CD4-positive, alpha-beta T cell (primary cell): ENCODE results near the gene CYB5R3. TPM values are rescaled to one million over a fixed set of nuclear protein-coding genes. Genes with fewer than 3 reads are reported as not detected.

Source experiments
- ATAC-seq: fragments of 200-7000 bp; cut with Tn5 transposase; one replicate; pipeline ENCODE4 v1.10.0; 2022; ENCODE audit warnings: mild to moderate bottlenecking; ENCODE audit not compliant: poor library complexity
- CTCF ChIA-PET: fragments of 350-600 bp; sonication (Branson Sonifier 250); formaldehyde crosslinking; loops from one replicate; lab custom pipeline; 2021; ENCODE audit warnings: antibody characterized with exemption, inconsistent platforms; lab: Charles Lee
- POLR2A ChIA-PET: fragments of 350-600 bp; sonication (Branson Sonifier 250); formaldehyde crosslinking; loops from one replicate; lab custom pipeline; 2021; ENCODE audit warnings: antibody characterized with exemption, inconsistent platforms; lab: Charles Lee
- DNase-seq, 14 experiments: peaks; one replicate each; pipeline ENCODE4 v3.0.0-alpha.2; 2013 to 2020; ENCODE audit warnings: mixed read lengths in 2 of 14
- H3K27ac ChIP-seq, 2 donors: one replicate each; pipeline versions ENCODE4 v1.5.1 to v1.7.0; 2013; ENCODE audit warnings: low read length in 2 of 2, low read depth in 1 of 2, mild to moderate bottlenecking in 1 of 2
- H3K27me3 ChIP-seq, 2 experiments: 1 replicate in 1 of 2; 2 replicates in 1 of 2; pipeline versions ENCODE4 v1.6.1 to v1.7.0; 2013; ENCODE audit warnings: low read length in 2 of 2, control low read depth in 1 of 2, mild to moderate bottlenecking in 1 of 2, moderate library complexity in 1 of 2; ENCODE audit not compliant: insufficient read depth in 2 of 2, control insufficient read depth in 1 of 2
- H3K36me3 ChIP-seq: one replicate; pipeline ENCODE4 v1.6.1; 2013; ENCODE audit warnings: low read length, control low read depth; ENCODE audit not compliant: insufficient read depth
- H3K4me1 ChIP-seq: one replicate; pipeline ENCODE4 v1.6.1; 2013; ENCODE audit warnings: low read length, control low read depth; ENCODE audit not compliant: insufficient read depth
- H3K4me3 ChIP-seq: one replicate; pipeline ENCODE4 v1.5.1; 2013; ENCODE audit warnings: mild to moderate bottlenecking, low read length, moderate library complexity
- H3K9me3 ChIP-seq, 2 experiments: 1 replicate in 1 of 2; 2 replicates in 1 of 2; pipeline versions ENCODE4 v1.6.1 to v1.7.0; 2013; ENCODE audit warnings: low read length in 2 of 2, mild to moderate bottlenecking in 2 of 2, control low read depth in 1 of 2, moderate library complexity in 1 of 2; ENCODE audit not compliant: control insufficient read depth in 1 of 2, insufficient read depth in 1 of 2
- H3K27ac Mint-ChIP-seq: one replicate; pipeline ENCODE4 v1.8.0; 2020; ENCODE audit warnings: mixed read lengths
- H3K27me3 Mint-ChIP-seq: one replicate; pipeline ENCODE4 v1.8.0; 2021; ENCODE audit warnings: mixed read lengths
- H3K36me3 Mint-ChIP-seq: one replicate; pipeline ENCODE4 v1.8.0; 2021; ENCODE audit warnings: low read depth, mixed read lengths
- H3K4me1 Mint-ChIP-seq: one replicate; pipeline ENCODE4 v1.8.0; 2021; ENCODE audit warnings: low read depth, mixed read lengths
- H3K4me3 Mint-ChIP-seq: one replicate; pipeline ENCODE4 v1.8.0; 2020; ENCODE audit warnings: mild to moderate bottlenecking, mixed read lengths
- H3K9me3 Mint-ChIP-seq: one replicate; pipeline ENCODE4 v1.8.0; 2020; ENCODE audit warnings: mixed read lengths
- CTCF ChIP-seq: fragments of 200-600 bp; IDR thresholded peaks from one replicate; pipeline ENCODE4 v1.8.0; 2022; ENCODE audit warnings: antibody characterized with exemption, mild to moderate bottlenecking
- intact Hi-C, 2 experiments: fragments of 100-400 bp; cut with DNase I in 1 of 2; cut with micrococcal nuclease in 1 of 2; formaldehyde crosslinking; loops; one replicate each; pipeline versions ENCODE4 v1.15.1 to v1.9.0; 2023 to 2025; cut with DNase I, micrococcal nuclease
- total RNA-seq, 174 experiments: library from RNA in 2 of 174; stranded (reverse) in 2 of 174; gene quantifications; one replicate each; pipeline ENCODE4 v1.2.3 and lab custom pipeline; 2021 to 2026

Gene CYB5R3
- total RNA-seq, 2 experiments from 2014 or later: 39.8 to 41.2 TPM

GRCh38 chr22:42643634-42644421, 5.4 kb downstream of the CYB5R3 start:
- ATAC-seq (no peak), DNase-seq (no peak)
- Mint-ChIP-seq H3K27me3 (no peaks in the 10 kb centered on the region), H3K4me1 (peaks cover 36% of the 10 kb centered on the region), H3K4me3 (no peak overlapping the region), H3K27ac (peak overlapping the region; percentile 61), H3K9me3 (no peaks in the 10 kb centered on the region), H3K36me3 (peaks cover 9% of the 10 kb centered on the region)
- no peaks in the 10 kb centered on the region for H3K9me3 ChIP-seq
- TF ChIP-seq CTCF: no peak
- H3K4me1 ChIP-seq: peaks cover 52% of the 10 kb centered on the region
- no peaks in the 10 kb centered on the region for H3K27me3 ChIP-seq
- CTCF ChIA-PET: no interaction called here
- H3K36me3 ChIP-seq: peaks cover 3% of the 10 kb centered on the region
- no peak overlapping the region for H3K4me3 ChIP-seq
- intact Hi-C loops: no loop called here
- no peak overlapping the region for H3K27ac ChIP-seq
- POLR2A ChIA-PET: no interaction called here

- no peaks in the 10 kb centered on the region for H3K9me3 Mint-ChIP-seq
These were observed 6.2 kb downstream of the CYB5R3 start for GRCh38 chr22:42642806-42643633.

More at GRCh38 chr22:42642806-42643633, 6.2 kb downstream of the CYB5R3 start:
- intact Hi-C loops: no loop called here
- H3K27me3 Mint-ChIP-seq: no peaks in the 10 kb centered on the region
- peaks cover 29% of the 10 kb centered on the region for H3K4me1 Mint-ChIP-seq
- Histone ChIP-seq H3K27ac (no peak overlapping the region), H3K4me1 (peaks cover 44% of the 10 kb centered on the region), H3K9me3 (no peaks in the 10 kb centered on the region), H3K36me3 (peaks cover 3% of the 10 kb centered on the region), H3K27me3 (no peaks in the 10 kb centered on the region), H3K4me3 (no peak overlapping the region)
- peaks cover 5% of the 10 kb centered on the region for H3K36me3 Mint-ChIP-seq
- ChIA-PET POLR2A (no interaction called here), CTCF (no interaction called here)
- TF ChIP-seq CTCF: no peak
- ATAC-seq (no peak), DNase-seq (no peak)
- H3K4me3 Mint-ChIP-seq: no peak overlapping the region
- no peak overlapping the region for H3K27ac Mint-ChIP-seq
